GM23248 (cell line): Measurements from ENCODE around the gene RUFY3.

Experiments
- EZH2 ChIP-seq: fragments of 200-600 bp; sonication (generic); IDR thresholded peaks from 2 replicates; pipeline ENCODE4 v1.6.1; 2018; ENCODE audit warnings: antibody characterized with exemption, mild to moderate bottlenecking; ENCODE audit not compliant: insufficient read depth, poor library complexity, severe bottlenecking
- EZH2phosphoT487 ChIP-seq: fragments of 200-600 bp; sonication (generic); IDR thresholded peaks from 2 replicates; pipeline ENCODE4 v1.6.1; 2018; ENCODE audit warnings: antibody characterized with exemption, moderate library complexity, mild to moderate bottlenecking, low read depth; ENCODE audit not compliant: insufficient read depth

GRCh38 chr4:70765368-70765767 lies 43.6 kb downstream of the RUFY3 start:
- no peak for TF ChIP-seq EZH2
- no peak for TF ChIP-seq EZH2phosphoT487
